ENCODE data around the gene B3GNT8.

- TF ChIP-seq, protein P1, sequence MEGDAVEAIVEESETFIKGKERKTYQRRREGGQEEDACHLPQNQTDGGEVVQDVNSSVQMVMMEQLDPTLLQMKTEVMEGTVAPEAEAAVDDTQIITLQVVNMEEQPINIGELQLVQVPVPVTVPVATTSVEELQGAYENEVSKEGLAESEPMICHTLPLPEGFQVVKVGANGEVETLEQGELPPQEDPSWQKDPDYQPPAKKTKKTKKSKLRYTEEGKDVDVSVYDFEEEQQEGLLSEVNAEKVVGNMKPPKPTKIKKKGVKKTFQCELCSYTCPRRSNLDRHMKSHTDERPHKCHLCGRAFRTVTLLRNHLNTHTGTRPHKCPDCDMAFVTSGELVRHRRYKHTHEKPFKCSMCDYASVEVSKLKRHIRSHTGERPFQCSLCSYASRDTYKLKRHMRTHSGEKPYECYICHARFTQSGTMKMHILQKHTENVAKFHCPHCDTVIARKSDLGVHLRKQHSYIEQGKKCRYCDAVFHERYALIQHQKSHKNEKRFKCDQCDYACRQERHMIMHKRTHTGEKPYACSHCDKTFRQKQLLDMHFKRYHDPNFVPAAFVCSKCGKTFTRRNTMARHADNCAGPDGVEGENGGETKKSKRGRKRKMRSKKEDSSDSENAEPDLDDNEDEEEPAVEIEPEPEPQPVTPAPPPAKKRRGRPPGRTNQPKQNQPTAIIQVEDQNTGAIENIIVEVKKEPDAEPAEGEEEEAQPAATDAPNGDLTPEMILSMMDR (IDR thresholded peaks at IDR 0.05), result no peak
- no peak for TF ChIP-seq POLR2A (IDR thresholded peaks at IDR 0.05)
Measured at GRCh38 chr19:41377977-41378709, 49.0 kb downstream of the B3GNT8 start.

All from body of pancreas (tissue), 4 donors.